A673 (cell line): ENCODE results near the gene ARPP21. TPM values are rescaled to one million over a fixed set of nuclear protein-coding genes. Genes with fewer than 3 reads are reported as not detected.

Experiments
- BruUV-seq: library from RNA; stranded (reverse); fragments of 400-500 nt; replicated peaks from 2 replicates; lab custom pipeline; 2021; lab: Mats Ljungman, UMichigan
- CTCF ChIA-PET: fragments of 300-600 bp; sonication (Branson Sonifier 250); formaldehyde crosslinking; loops from one replicate; lab custom pipeline; 2022; ENCODE audit warnings: antibody characterized with exemption; lab: Charles Lee
- POLR2A ChIA-PET: fragments of 300-600 bp; sonication (Branson Sonifier 250); formaldehyde crosslinking; loops from one replicate; lab custom pipeline; 2022; ENCODE audit warnings: antibody characterized with exemption; ENCODE audit not compliant: low non-redundant PET; lab: Charles Lee
- DNase-seq: peaks from one replicate; pipeline ENCODE4 v3.0.0-alpha.2; 2015; ENCODE audit warnings: low spot score
- H3K27ac ChIP-seq: fragments of 200-600 bp; sonication (generic); 2 replicates; pipeline ENCODE4 v1.5.1; 2016; ENCODE audit warnings: mixed run types, low read depth, mild to moderate bottlenecking, mixed read lengths, antibody characterized with exemption, low read length; ENCODE audit not compliant: poor library complexity, severe bottlenecking
- H3K27me3 ChIP-seq: fragments of 200-600 bp; sonication (generic); replicated peaks from 2 replicates; pipeline ENCODE4 v1.6.1; 2017; ENCODE audit warnings: mixed run types, low read depth, mild to moderate bottlenecking, mixed read lengths, antibody characterized with exemption, low read length; ENCODE audit not compliant: insufficient read depth, poor library complexity
- H3K36me3 ChIP-seq: fragments of 200-600 bp; sonication (generic); 2 replicates; pipeline ENCODE4 v1.6.1; 2016; ENCODE audit warnings: mixed run types, mild to moderate bottlenecking, mixed read lengths, antibody characterized with exemption, low read length; ENCODE audit not compliant: insufficient read depth, poor library complexity, severe bottlenecking
- H3K4me1 ChIP-seq: fragments of 200-600 bp; sonication (generic); 2 replicates; pipeline ENCODE4 v1.6.1; 2017; ENCODE audit warnings: mixed run types, mild to moderate bottlenecking, mixed read lengths, antibody characterized with exemption, low read length; ENCODE audit not compliant: insufficient read depth, poor library complexity, severe bottlenecking
- H3K4me3 ChIP-seq: fragments of 200-600 bp; sonication (generic); 2 replicates; pipeline ENCODE4 v1.5.1; 2016; ENCODE audit warnings: low read depth, mixed run types, mild to moderate bottlenecking, mixed read lengths, low read length; ENCODE audit not compliant: poor library complexity, severe bottlenecking
- H3K9me3 ChIP-seq: fragments of 200-600 bp; sonication (generic); 2 replicates; pipeline ENCODE4 v1.6.1; 2016; ENCODE audit warnings: mixed run types, low read depth, mild to moderate bottlenecking, mixed read lengths, antibody characterized with exemption, low read length; ENCODE audit not compliant: poor library complexity, severe bottlenecking
- EZH2 ChIP-seq: fragments of 200-600 bp; sonication (generic); IDR thresholded peaks from 2 replicates; pipeline ENCODE4 v1.6.1; 2017; ENCODE audit warnings: borderline replicate concordance, low read depth, mild to moderate bottlenecking, mixed read lengths, antibody characterized with exemption, low read length; ENCODE audit not compliant: poor library complexity, severe bottlenecking
- intact Hi-C: fragments of 100-400 bp; cut with micrococcal nuclease; formaldehyde crosslinking; loops from one replicate; pipeline ENCODE4 v1.10.0; 2022; ENCODE audit not compliant: unreplicated experiment
- microRNA-seq: library from miRNA; unstranded; fragments of <30 nt; microRNA quantifications from one replicate; pipeline ENCODE4 v1.2.0, GENCODE V29; 2021
- total RNA-seq: library from RNA; stranded (reverse); gene quantifications from 2 replicates; pipeline ENCODE4 v1.2.3, GENCODE V29; 2021
- TF ChIP-seq, protein P1 (sequence below): fragments of 300-800, 200-600 bp; sonication (generic); conservative IDR thresholded peaks from 2 replicates; pipeline ENCODE4 v1.5.1; 2017; ENCODE audit warnings: low read depth, mild to moderate bottlenecking, antibody characterized with exemption, low read length, moderate library complexity, mixed read lengths

Gene ARPP21
- total RNA-seq, 1 experiment from 2014 or later: not detected

DNA sequence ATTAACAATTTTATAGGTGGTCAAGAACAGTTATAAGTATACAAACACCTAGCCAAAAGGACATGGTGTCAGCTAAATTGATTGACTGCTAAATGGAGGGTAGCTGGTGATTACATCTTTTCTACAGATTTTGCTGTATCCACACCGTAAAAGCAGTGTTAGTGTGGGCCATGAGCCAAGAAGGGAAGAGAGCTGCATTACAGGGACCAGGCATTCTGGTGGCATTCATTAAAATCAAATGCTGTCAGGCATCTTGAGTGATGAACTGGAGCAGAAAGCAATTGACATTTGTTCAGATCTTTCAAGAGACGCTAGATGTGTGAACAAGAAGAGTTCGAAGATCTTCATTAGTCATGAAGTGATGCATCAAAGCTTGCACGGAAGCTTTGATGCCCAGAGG is 177.9 kb downstream of the ARPP21 start:
- H3K9me3 ChIP-seq: no peaks in the 10 kb centered on the region
- H3K4me3 ChIP-seq: no peak overlapping the region
- no peaks in the 10 kb centered on the region for H3K36me3 ChIP-seq
- no peak overlapping the region for H3K27ac ChIP-seq
- POLR2A ChIA-PET: no interaction called here
- BruUV-seq: no TSS peak
- intact Hi-C loops: no loop called here
- CTCF ChIA-PET: no interaction called here
- TF ChIP-seq EZH2: no peak
- TF ChIP-seq, protein P1, sequence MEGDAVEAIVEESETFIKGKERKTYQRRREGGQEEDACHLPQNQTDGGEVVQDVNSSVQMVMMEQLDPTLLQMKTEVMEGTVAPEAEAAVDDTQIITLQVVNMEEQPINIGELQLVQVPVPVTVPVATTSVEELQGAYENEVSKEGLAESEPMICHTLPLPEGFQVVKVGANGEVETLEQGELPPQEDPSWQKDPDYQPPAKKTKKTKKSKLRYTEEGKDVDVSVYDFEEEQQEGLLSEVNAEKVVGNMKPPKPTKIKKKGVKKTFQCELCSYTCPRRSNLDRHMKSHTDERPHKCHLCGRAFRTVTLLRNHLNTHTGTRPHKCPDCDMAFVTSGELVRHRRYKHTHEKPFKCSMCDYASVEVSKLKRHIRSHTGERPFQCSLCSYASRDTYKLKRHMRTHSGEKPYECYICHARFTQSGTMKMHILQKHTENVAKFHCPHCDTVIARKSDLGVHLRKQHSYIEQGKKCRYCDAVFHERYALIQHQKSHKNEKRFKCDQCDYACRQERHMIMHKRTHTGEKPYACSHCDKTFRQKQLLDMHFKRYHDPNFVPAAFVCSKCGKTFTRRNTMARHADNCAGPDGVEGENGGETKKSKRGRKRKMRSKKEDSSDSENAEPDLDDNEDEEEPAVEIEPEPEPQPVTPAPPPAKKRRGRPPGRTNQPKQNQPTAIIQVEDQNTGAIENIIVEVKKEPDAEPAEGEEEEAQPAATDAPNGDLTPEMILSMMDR: no peak
- no peak for DNase-seq
- no peaks in the 10 kb centered on the region for H3K4me1 ChIP-seq
- no peaks in the 10 kb centered on the region for H3K27me3 ChIP-seq

DNA sequence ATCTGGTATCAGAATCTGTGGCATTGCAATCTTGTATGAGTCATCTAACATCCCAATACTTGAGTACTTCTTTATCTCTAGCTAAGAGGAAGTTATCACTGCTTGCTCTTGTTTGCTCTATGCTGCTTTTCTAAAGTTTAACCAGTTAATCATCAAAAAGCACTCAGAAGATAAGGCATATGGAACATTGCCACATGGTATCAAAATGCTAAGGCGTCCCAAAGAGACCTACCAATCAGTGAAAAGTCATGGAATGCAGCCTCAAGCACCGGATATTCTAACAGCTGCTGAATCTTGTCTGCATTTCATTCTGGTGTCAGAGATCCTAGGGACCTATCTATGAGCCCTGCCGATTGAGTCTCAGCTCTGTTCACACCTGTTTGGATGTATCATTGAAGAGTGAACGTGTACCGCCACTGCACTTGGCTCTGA is 192.8 kb downstream of the ARPP21 start:
- intact Hi-C loops: no loop called here
- Histone ChIP-seq H3K4me1 (no peaks in the 10 kb centered on the region), H3K27me3 (no peaks in the 10 kb centered on the region), H3K4me3 (no peak overlapping the region), H3K36me3 (no peaks in the 10 kb centered on the region), H3K27ac (no peak overlapping the region), H3K9me3 (no peaks in the 10 kb centered on the region)
- CTCF ChIA-PET: no interaction called here
- no TSS peak for BruUV-seq
- DNase-seq: no peak
- TF ChIP-seq, protein P1: no peak
- TF ChIP-seq EZH2: no peak
- POLR2A ChIA-PET: no interaction called here

Small RNAs within 50 kb of the gene (microRNA-seq; reads per million reads assigned to microRNA genes)
- 26.4 reads per million, percentile 46 among the genes with 10 or more reads in this experiment for gene MIR128-2
